ENCODE data around the gene TMA7. TPM values are rescaled to one million over a fixed set of nuclear protein-coding genes. Genes with fewer than 3 reads are reported as not detected.

The TMA7 gene
- total and polyA plus RNA-seq, 10 of the 15 experiments (the other 5 are each of a cell fraction or from before 2014, with no cell fraction given): 319 to 1,760 (median 752) TPM

GRCh38 chr3:48403533-48404439 lies 36.3 kb upstream of the TMA7 start:
- 16% methylated on average over 15 of the region's 15 CpGs for WGBS (ENCODE audit: insufficient coverage, insufficient replicate concordance, low lambda C conversion rate, missing lambda C conversion rate)
- DNase-seq (ENCODE audit: low read depth, low spot score): no peak
- Histone ChIP-seq H3K36me3 (ENCODE audit: control insufficient read depth in 2 of 2, insufficient read depth in 2 of 2, low read length in 1 of 2) (no peaks in the 10 kb centered on the region), H3K27me3 (replicated peaks in 1 of 2; ENCODE audit: control insufficient read depth in 2 of 2, insufficient read depth in 2 of 2, low read length in 1 of 2) (no peaks in the 10 kb centered on the region), H2AFZ (ENCODE audit: control insufficient read depth, low read depth, low read length) (no peak overlapping the region), H3K4me1 (ENCODE audit: control insufficient read depth, insufficient read depth, low read length) (no peaks in the 10 kb centered on the region), H3K4me2 (ENCODE audit: control insufficient read depth, insufficient read depth) (no peak overlapping the region), H3K27ac (ENCODE audit: control insufficient read depth, insufficient read depth) (no peak overlapping the region), H3K79me2 (ENCODE audit: control insufficient read depth, insufficient read depth, low read length) (no peaks in the 10 kb centered on the region), H3K4me3 (no peak overlapping the region), H3K9me3 (replicated peaks; ENCODE audit: control insufficient read depth, insufficient read depth, low read length) (no peaks in the 10 kb centered on the region), H4K20me1 (ENCODE audit: control insufficient read depth, insufficient read depth) (no peaks in the 10 kb centered on the region), H3K9ac (ENCODE audit: control insufficient read depth, insufficient read depth, low read length) (no peak overlapping the region)
- POLR2A ChIA-PET: no interaction called here
- intact Hi-C loops (cut with micrococcal nuclease; ENCODE audit: unreplicated experiment) (no loop called here), in situ Hi-C loops (cut with MboI) (loop anchor here (5.0 kb wide), 1 partner anchor 34 kb away; no protein-coding TSS in a partner anchor)
- BruUV-seq (replicated peaks): no TSS peak
- no peak for ATAC-seq
- no peak for FAIRE-seq
- RAD21 ChIA-PET (ENCODE audit: unreplicated experiment): interaction anchor here (0.7 to 5.9 kb wide), 4 partner anchors 30 to 36 kb away, joined by 3 to 259 read pairs (median 20); partner anchors contain the start of genes CCDC51 and TMA7
- CTCF ChIA-PET: interaction anchor here (1.1 to 22.0 kb wide), 5 partner anchors 10 to 232 kb away, joined by 3 to 757 read pairs (median 3); partner anchors contain the start of genes CCDC51, SLC26A6 and TMA7
- SMC1A ChIA-PET (ENCODE audit: uncharacterized antibody, unreplicated experiment): interaction anchor here (8.0 kb wide), 1 partner anchor 32 kb away, joined by 287 read pairs; the partner anchor contains the start of genes CCDC51 and TMA7
- TF ChIP-seq SMAD1 (IDR thresholded peaks at IDR 0.05; ENCODE audit: low read depth, partially characterized antibody) (no peak), E2F8 (IDR thresholded peaks at IDR 0.05; ENCODE audit: low read depth, partially characterized antibody) (no peak), LARP7 (IDR thresholded peaks at IDR 0.05) (no peak), E4F1 (IDR thresholded peaks at IDR 0.05; ENCODE audit: borderline replicate concordance, partially characterized antibody) (no peak), RELA (IDR thresholded peaks at IDR 0.05; ENCODE audit: borderline replicate concordance, partially characterized antibody) (no peak), RAD51 (IDR thresholded peaks at IDR 0.05) (no peak), TCF3 (IDR thresholded peaks at IDR 0.05; ENCODE audit: borderline replicate concordance, insufficient read depth, low read depth, low read length) (no peak), REST (IDR thresholded peaks at IDR 0.05; ENCODE audit: low read depth, low read length) (no peak), TARDBP (IDR thresholded peaks at IDR 0.05; ENCODE audit: borderline replicate concordance) (no peak), ATF3 (IDR thresholded peaks at IDR 0.05; ENCODE audit: borderline replicate concordance, extremely low read depth, low read depth, low read length) (no peak), NRF1 (conservative IDR thresholded peaks at IDR 0.05; ENCODE audit: low read depth, low read length) (no peak)

All from GM12878 (cell line).